GM21423 (cell line): ENCODE measurements around the gene CAPN13.

Source experiments
- ATAC-seq: cut with Tn5 transposase; IDR thresholded peaks from one replicate; pipeline ENCODE4 v1.9.1; 2021; ENCODE audit warnings: mild to moderate bottlenecking, moderate library complexity; ENCODE audit not compliant: unreplicated experiment

Gene CAPN13, protein sequence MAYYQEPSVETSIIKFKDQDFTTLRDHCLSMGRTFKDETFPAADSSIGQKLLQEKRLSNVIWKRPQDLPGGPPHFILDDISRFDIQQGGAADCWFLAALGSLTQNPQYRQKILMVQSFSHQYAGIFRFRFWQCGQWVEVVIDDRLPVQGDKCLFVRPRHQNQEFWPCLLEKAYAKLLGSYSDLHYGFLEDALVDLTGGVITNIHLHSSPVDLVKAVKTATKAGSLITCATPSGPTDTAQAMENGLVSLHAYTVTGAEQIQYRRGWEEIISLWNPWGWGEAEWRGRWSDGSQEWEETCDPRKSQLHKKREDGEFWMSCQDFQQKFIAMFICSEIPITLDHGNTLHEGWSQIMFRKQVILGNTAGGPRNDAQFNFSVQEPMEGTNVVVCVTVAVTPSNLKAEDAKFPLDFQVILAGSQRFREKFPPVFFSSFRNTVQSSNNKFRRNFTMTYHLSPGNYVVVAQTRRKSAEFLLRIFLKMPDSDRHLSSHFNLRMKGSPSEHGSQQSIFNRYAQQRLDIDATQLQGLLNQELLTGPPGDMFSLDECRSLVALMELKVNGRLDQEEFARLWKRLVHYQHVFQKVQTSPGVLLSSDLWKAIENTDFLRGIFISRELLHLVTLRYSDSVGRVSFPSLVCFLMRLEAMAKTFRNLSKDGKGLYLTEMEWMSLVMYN

DNA sequence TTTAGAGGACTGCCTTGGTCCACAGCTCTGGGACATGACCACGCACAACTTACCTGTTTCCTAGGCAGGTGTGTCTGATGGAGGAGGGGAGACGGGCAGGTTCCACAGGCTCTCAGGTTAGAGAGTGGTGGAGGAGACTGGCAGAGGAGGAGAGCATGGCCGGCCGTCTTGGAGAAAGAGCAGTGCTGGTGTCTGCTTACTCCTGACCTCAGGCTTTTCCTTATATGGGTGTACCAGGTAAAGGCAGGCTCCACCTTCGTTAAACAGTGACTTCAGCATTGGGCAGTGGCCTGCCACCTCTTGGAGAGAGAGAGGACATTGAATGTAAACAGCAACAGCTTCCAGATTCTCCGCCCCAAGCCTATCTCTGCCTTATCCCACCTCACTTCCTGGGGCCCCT, at the start of gene CAPN13:
Gene CAPN13, minus strand, starts transcription at position 198 of the 400 bp plus-strand sequence. CDS start 20,121 bp downstream, outside the sequence.
- ATAC-seq = no peak

DNA sequence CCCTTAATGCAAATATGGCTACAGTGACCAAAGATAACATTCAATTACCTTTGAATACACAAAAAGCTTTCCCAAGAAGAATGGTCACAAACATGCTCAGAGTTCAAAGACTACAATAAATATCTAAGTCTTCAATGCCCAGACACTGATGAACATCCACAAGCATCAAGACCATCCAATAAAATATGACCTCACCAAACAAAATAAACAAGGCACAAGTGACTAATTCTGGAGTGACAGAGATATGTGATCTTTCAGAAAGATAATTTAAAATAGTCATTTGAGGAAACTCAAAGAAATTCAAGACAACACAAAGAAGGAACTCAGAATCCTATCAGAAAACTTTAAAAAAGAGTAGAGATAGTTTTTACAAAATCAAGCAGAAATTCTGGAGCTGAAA, 40.6 kb upstream of the CAPN13 start:
- ATAC-seq = no peak

DNA sequence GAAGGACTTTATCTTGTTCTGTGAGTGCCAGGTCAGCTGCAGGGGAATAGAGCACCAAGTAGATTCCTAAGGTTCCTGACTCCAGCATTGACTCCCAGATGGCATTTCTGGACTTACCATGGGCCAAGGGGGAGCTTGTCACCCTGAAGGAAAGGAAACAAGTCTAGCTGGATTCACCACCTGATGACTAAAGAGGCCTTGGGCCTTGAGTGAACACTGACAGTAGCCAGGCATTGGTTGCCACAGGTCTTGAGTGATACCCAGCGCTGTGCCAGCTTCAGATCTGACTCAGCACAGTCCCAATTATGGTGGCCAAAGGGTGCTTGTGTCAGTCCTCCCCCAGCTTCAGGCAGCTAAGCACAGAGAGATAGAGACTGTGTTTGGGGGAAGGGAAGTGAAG, 40.1 kb upstream of the CAPN13 start:
- no peak for ATAC-seq

DNA sequence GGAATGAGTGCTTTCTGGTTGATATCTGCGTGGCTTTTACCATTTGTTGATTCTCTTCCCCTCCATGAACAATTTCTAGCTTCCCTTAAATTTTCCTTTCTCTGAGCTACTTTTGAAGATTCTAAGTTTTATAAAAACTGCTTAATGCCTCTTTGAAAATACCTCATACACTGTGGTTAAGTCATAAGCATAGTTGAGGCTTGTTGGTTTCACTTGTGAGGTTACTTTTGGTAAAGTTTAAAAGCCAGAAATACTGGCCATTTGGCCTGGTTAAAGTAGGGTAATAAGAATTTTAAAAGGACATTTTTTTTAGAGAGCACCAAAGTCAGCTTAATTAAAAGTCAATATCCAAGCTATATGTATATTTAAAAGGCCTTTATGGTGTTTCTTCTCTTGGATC, 21.3 kb upstream of the CAPN13 start:
- no peak for ATAC-seq

DNA sequence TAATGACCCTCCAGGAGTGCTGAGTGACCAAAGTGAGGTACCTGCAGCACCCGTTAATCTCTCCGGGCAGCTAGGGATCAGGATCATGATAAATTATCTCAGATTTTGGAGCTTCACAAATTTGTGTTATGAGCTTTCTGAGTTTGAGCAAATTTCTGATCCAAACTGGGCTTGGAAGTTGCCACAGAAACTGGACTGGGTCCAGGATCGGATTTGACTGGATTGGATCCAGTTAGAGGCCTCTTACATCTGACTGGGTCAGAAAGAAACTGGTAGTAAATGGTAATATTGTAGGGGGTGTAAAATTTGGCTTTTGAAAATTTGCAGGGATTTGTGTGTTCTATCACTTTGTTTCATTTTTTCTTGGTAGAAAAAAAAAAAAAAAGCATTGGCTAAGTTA, 19.7 kb upstream of the CAPN13 start:
- no peak for ATAC-seq

DNA sequence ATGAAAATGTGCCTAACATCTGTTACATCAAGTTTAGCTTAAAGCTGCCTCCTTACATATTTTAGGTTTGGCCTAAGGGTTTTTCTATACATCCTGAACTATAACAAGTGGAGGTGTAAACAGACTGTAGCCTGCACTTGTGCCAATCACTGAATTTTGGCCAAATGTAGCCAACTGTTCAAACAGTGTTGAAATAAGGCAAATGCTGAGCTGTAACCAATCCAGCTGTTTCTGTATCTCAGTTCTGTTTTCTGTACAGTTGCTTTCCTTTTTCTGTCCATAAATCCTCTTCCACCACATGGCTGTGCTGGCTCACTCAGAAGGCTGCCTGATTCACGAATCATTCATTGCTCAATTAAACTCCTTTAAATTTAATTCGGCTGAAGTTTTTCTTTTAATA, 19.2 kb upstream of the CAPN13 start:
- no peak for ATAC-seq

DNA sequence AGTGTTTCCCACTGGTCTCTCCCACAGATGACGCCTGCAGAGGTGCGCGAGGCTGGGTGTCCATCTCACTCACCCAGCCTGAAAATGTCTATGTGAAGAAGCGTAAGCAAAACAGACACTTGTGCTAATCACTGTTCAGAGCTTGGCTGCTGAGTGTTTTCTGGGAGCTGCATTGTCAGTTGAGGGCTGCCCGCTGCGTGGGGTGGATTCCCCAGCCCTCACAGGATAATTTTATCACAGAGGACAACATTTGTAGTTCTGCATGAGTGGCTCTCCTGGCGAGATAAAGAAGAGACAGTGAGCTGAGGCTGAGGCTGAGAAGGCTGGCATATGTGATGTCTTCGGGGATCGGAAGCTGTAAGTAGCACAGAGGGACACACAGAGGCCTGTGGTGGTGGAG, 16.2 kb upstream of the CAPN13 start:
- ATAC-seq = no peak

DNA sequence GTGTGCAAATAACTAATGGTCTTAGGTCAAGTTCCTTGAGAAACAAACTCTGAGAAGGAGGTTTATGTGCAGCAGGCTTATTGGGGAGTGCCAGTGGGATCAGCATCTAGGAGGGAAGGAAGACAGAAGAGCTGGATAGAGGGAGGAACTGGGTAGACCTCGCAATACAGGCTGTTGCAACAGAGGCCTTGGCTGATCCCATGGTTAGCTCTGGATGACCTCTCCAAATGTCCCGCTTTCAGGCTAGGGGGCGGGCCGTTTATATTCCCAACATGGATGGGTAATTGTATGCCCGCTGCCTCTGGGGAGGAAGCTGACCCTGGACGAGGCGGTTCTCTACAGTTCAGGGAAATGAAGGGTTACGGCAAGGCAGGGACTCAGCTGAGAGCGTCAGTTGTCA, 14.7 kb upstream of the CAPN13 start:
- ATAC-seq = no peak

DNA sequence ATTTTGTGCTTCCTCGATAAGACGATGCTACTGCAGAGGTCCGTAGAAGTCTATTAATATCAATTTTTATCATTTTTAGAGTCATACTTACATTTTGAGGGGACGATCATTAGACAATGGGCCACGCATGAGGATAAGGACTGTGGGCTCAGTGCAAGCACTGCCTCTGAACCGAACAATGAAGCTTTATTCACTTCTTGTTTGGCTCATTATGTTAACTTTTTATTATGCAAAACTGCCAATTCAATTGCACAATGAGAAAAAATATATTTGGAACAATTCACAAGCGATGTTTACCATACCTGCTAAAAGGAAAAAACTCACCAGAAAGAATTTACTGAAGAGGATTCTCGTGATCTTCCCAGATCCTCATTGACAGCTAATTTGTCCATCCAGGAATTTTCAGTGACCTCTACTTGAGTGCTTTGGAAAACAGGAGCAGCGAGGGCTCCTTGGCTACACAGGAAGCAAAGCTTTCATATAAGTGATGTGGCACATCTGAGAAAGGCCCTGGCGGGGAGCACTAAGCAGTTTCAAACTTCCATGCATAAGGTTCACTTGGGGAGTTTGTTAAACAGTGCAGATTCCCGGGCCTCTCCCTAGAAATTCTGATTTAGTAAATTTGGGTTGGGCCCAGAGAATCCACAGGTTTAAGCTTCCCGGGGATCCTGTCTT, 13.3 kb upstream of the CAPN13 start:
- ATAC-seq = no peak

DNA sequence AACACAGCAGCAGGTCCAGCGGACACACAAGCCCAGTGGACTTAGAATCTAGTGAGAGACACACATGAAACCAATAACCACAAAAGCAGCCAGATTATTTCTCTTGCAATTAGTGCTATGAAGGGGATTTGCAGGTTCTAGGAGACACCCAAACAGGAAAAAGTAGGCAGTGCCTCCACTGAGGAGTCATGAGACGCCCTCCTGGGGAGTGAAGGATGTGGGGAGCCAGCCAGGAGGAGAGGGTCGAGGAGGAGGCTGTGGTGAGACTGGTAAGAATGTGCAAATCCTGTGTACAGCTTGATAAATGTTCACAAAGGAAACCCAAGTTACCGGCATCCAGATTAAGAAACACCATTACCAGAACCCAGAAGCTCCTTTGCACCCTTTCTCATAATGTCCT, 2.7 kb upstream of the CAPN13 start:
- ATAC-seq = no peak

DNA sequence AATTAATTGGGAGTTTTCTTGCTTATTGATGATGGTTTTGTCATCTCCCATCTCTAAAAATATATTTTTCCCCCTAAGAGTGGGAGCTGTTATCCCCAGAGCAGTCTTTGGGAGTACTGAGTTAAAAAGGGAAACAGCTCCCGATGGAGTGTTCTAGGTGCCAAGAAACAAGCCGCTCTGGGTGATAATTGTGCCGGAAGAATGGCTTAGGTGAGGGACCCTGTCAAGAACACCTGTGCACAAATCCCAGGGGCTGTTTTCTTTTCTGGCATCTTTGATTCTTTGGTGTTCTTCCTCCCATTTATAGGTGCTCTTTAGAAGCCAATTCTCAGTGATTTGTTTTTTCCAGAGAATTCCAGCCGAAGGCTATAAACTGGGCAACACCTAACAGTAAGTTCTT, 1.4 kb upstream of the CAPN13 start:
- no peak for ATAC-seq

DNA sequence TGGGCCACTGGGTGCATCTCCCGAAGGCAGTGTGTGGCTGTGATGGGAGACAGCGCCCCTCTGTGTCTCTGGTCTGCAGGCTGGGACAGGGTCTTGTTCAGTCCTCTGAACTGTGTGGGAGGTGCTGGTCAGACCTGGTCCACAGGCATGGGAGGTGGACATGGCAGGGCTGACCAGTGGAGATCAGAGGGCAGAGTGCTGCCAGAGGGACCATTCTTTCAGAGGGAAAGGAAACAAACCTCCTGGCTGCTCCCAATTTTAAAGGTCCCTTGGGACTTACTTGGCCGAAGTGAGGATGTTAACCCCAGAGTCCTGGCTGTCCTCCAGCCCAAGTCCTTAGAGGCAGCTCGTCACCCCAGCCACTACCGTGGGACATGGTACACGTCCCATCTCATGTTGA, 4.0 kb downstream of the CAPN13 start:
- no peak for ATAC-seq

DNA sequence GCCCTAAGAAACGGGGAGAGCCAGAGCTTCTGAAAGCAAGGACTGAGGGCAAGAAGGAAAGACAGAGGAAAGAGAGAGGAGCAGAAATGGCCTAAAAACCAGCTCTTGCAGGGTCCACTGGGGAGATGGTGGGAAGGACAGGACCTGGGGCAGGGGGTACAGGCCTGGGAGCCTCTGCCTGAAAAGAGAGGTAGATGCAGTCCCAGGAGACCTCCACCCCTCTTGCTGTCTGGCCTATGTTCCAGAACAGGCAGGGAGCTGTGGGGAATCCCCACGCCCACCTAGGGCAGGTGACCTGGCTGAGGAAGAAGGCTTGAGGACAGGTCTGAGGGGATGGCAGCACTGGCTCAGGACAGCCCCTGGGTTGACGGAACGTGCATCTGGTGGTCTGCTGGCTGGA, 4.6 kb downstream of the CAPN13 start:
- ATAC-seq = no peak

DNA sequence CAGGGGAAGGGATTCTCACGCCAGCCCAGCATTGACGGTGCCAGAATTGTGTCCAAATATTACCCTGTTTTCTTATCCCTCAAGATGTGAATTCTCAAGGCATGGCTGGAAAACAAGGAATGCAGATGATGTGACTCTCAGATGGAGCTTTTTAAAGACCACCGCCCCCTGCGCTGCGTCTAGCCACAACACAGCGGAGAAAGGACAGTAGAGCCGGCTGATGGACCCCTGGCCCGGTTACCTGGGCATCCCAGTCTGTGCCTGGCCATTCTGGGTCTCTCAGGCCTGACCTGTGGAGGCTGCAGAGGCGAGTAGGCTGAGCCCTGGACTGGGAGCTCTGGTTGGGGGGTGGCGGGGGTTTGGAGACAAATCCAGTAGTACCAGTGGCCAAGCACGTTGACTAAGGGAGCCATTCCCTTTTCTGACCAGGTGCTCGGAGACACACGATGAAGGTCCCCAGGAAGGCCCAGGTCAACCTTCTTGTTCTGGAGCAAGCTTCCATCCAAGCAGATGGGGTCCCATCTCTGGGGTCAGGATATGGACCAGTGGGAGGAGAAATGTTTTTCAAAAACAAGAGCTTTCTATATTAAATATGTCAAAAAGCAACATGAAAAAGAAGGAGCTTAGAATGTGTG, 5.3 kb downstream of the CAPN13 start:
- no peak for ATAC-seq

DNA sequence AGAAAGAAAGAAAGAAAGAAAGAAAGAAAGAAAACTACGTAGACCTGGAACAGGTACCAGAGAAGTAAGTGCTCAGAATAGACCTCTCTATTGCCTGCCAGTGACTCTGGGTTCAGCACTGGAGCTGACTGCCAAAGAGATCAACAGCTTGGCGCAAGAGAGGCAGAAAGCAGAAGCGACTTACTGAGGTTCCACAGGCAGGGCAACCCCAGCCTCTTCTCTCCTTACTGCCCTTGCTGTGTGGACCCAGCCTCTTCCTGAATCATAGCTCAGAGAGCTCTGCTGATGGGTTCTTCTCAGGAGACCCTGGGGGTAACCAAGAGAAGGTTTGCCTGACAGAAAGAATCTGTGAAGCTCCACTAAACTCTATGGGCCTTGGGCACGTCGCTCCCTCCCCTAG, 7.1 kb downstream of the CAPN13 start:
- no peak for ATAC-seq

DNA sequence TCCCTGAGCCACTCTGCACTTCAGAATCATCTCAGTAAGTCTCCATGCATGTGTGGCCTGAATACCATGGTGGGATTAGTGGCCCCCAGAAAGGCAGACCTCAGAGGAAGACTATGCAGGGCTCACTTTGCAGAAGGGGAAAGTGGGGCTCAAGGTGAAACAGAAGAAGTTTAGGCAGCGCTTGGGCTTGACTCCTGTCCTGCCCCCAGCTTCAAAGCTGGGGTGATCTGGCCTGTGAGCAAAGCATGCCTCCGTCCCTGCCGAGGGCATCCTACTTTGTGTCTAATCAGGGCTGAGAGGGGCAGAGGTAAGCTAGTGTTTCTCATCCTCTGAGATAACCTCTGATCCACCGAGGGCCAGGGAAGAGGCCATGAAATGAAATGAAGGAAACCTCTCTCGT, 7.9 kb downstream of the CAPN13 start:
- no peak for ATAC-seq

DNA sequence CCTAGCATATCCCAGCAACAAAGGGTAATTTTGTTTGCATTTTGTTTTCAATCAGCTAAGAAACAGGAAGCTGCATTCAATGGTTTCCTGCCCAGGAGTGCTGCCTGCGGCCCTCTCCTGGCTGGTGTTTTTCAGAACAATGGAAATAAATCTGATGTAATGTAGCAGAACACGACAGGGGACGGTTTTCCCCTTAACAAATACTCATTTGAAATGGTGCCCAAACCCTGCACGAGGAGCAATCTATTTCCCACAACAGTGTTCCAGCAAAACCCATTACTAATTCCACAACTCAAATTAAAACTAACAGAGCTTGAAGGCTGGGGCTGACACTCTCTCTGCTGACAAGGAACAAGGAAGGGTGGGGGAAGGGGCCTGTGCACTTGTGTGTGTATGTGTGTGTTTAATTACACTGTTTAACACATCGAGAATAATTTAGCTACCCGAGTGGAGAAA, 8.7 kb downstream of the CAPN13 start:
- no peak for ATAC-seq

DNA sequence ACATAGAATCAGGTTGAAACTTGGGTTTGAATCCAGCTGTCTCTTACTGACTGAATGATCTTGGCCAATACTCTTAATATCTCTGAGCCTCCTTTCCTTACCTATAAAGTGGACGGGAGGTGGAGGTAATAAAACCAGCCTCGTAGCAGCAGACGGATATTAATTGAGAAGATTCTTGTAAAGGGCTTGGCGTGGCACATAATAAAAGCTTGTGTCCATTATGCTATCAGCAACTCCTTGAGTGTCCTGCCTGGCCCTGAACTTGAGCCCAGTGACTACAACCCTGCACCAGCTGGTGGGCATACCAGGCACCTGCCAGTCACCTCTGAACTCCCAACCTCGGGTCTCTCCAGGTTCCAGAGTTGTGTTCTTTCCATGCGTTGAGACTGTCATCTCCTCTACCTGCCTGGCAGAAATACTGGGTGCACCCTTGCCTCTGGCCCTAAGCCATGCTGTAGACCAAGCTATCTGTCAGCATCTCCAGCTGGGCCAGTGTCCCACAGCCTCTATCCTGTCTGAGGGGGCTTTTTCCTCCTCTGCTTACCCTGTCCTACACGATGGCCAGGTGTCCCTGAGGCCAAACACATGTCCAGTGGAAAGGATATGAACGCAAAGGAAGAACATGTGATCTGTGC, 9.7 kb downstream of the CAPN13 start:
- no peak for ATAC-seq

DNA sequence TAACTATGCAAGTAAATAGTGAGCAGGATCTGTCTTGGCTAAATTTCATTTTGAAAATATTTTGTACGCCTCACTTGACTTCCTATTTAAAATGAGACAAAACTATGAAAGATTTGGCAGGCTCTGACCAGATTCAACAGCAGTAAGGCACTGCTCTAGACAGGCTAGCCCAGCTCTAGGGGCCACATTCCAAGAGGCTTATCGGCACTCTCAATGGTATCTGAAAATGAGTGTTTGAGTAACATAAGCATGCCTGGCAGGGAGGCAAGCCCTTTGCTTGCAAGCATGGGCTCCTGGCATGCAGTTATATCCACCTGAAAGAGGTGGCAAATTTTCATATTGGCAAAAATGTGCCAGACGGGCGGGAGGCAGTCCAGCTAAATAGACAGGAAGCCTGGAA, 10.5 kb downstream of the CAPN13 start:
- ATAC-seq = no peak

DNA sequence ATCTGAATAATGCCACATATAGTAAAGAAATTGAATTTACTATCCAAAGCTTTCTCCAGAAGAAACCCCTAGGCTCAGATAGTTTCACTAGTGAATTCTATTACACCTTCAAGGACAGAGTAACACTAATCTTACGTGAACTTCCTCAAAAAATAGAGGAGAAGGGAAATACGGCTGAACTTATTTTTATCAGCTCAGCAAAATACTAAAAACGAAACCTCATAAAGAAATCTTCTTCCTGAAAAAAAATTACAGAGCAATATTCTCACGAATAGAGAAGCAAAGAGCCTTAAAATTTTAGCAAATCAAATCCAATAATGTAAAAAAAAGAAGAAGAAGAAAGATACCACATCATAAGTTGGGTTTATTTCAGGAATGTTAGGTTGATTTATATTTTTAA, 14.7 kb downstream of the CAPN13 start:
- ATAC-seq = no peak

DNA sequence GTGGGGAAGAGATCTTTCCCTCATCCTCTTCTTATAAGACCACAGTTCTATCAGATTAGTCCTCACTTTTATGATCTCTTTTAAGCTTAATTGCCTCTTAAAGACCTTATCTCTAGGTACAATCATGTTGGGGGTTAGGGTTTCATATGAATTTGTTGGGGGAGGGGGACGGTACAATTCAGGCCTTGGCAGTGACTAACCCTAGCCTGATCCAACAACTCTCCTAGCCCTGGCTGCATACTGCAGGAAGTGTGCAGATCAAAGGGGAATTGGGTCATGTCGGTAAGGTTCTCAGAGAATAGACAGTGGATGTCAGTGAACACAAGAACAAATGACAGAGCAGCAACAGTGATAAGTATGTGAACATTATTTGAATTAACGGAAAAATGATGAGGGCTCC, 16.4 kb downstream of the CAPN13 start:
- ATAC-seq = no peak
